Epithelial cell of proximal tubule (primary cell): ENCODE measurements around the gene ZNF446. TPM values are rescaled to one million over a fixed set of nuclear protein-coding genes. Genes with fewer than 3 reads are reported as not detected.
A peak's percentile ranks its signal among the peaks of the same experiment; 100 is the strongest.

Source experiments
- DNase-seq: peaks from one replicate; pipeline ENCODE4 v3.0.0-alpha.2; 2011; ENCODE audit warnings: low read depth
- H3K4me3 ChIP-seq: 2 replicates; pipeline ENCODE4 v1.5.1; 2011; ENCODE audit warnings: low read depth, mild to moderate bottlenecking, low read length
- CTCF ChIP-seq: conservative IDR thresholded peaks from 2 replicates; pipeline ENCODE4 v1.5.1; 2012; ENCODE audit warnings: low read depth, mild to moderate bottlenecking, low read length
- total RNA-seq: library from RNA; depleted of rRNA; stranded (reverse); fragments of >200 nt; gene quantifications from 2 replicates; pipeline ENCODE4 v1.2.3, GENCODE V29; 2015

The ZNF446 gene
- total RNA-seq, 1 donor from 2014 or later = 9.7 TPM

GRCh38 chr19:58450856-58451357, 25.2 kb upstream of the ZNF446 start:
- no peak for DNase-seq
- TF ChIP-seq CTCF = no peak
- peak overlapping the region; percentile 88 for H3K4me3 ChIP-seq

- TF ChIP-seq CTCF = no peak
- no peak for DNase-seq
- H3K4me3 ChIP-seq = peak within 1 kb of the TSS; percentile 88
These were observed 24.6 kb upstream of the ZNF446 start, which contains the start of gene ZNF324B for GRCh38 chr19:58451358-58452101. Gene ZNF324B (plus strand): TSS chr19:58451622. CDS start chr19:58453702, 2,080 bp downstream.

GRCh38 chr19:58453743-58454142, 22.4 kb upstream of the ZNF446 start:
- H3K4me3 ChIP-seq = no peak overlapping the region
- no peak for DNase-seq
- TF ChIP-seq CTCF = no peak

GRCh38 chr19:58455306-58455705, 20.8 kb upstream of the ZNF446 start:
- no peak for TF ChIP-seq CTCF
- no peak for DNase-seq
- H3K4me3 ChIP-seq = no peak overlapping the region

GRCh38 chr19:58456111-58456510, 20.0 kb upstream of the ZNF446 start:
- DNase-seq = no peak
- TF ChIP-seq CTCF = no peak

GRCh38 chr19:58460039-58460438, 16.1 kb upstream of the ZNF446 start:
- H3K4me3 ChIP-seq = no peak overlapping the region
- TF ChIP-seq CTCF = no peak
- no peak for DNase-seq

More at GRCh38 chr19:58456111-58456510, 20.0 kb upstream of the ZNF446 start:
- no peak overlapping the region for H3K4me3 ChIP-seq

- no peak for TF ChIP-seq CTCF
- no peak for DNase-seq
- peak overlapping the region; percentile 96 for H3K4me3 ChIP-seq
These were observed 9.9 kb upstream of the ZNF446 start for GRCh38 chr19:58466089-58466759.
